Effector memory CD4-positive, alpha-beta T cell (primary cell): ENCODE data around the gene FXYD4.

Source experiments
- DNase-seq, 3 donors: peaks; one replicate each; pipeline ENCODE4 v3.0.0-alpha.2; 2020
- H3K27ac ChIP-seq: 2 replicates; pipeline ENCODE4 v1.7.0; 2013; ENCODE audit warnings: mild to moderate bottlenecking, low read length, moderate library complexity; ENCODE audit not compliant: insufficient read depth, poor library complexity, severe bottlenecking
- H3K27me3 ChIP-seq: replicated peaks from 2 replicates; pipeline ENCODE4 v1.7.0; 2013; ENCODE audit warnings: mild to moderate bottlenecking, low read length; ENCODE audit not compliant: insufficient read depth, control insufficient read depth, poor library complexity, severe bottlenecking
- H3K36me3 ChIP-seq: 2 replicates; pipeline ENCODE4 v1.7.0; 2013; ENCODE audit warnings: mild to moderate bottlenecking, low read length, moderate library complexity; ENCODE audit not compliant: control insufficient read depth, insufficient read depth
- H3K4me1 ChIP-seq: 2 replicates; pipeline ENCODE4 v1.7.0; 2013; ENCODE audit warnings: low read length, mild to moderate bottlenecking; ENCODE audit not compliant: control insufficient read depth, insufficient read depth, poor library complexity, severe bottlenecking
- H3K4me3 ChIP-seq: 2 replicates; pipeline ENCODE4 v1.7.0; 2013; ENCODE audit warnings: low read length, low read depth, mild to moderate bottlenecking; ENCODE audit not compliant: insufficient read depth, poor library complexity, severe bottlenecking
- H3K9me3 ChIP-seq: 2 replicates; pipeline ENCODE4 v1.7.0; 2013; ENCODE audit warnings: mild to moderate bottlenecking, low read length, moderate library complexity; ENCODE audit not compliant: control insufficient read depth

Gene FXYD4

DNA sequence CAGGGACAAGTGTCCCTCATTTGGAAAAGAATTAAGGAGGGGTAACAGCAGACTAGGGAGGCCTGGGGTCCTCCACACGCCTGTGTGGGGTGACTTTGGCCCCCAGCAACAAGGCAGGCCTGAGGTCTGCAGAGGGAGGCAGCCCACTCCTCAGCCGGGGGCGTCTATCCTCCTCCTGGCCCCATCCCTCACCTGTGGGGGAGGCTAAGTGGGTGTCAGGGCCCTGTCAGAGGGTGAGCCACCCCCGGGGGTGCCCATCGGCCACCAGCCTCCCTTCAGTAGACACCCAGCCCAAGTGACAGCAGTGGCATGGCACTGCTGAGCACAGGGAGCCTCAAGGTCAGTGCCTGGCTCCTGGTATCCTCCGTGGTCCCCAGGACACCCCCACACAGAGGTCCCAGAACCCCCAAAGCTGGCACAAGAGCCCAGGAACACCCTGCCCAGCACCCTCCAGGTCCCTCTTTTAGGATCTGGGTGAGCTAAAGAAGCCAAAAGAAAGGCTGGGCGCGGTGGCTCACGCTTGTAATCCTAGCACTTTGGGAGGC, 693 bp upstream of the FXYD4 start:
- Histone ChIP-seq H3K27ac (no peak overlapping the region), H3K36me3 (no peaks in the 10 kb centered on the region), H3K9me3 (no peaks in the 10 kb centered on the region), H3K4me3 (no peak overlapping the region), H3K4me1 (no peaks in the 10 kb centered on the region), H3K27me3 (no peaks in the 10 kb centered on the region)
- no peak for DNase-seq

DNA sequence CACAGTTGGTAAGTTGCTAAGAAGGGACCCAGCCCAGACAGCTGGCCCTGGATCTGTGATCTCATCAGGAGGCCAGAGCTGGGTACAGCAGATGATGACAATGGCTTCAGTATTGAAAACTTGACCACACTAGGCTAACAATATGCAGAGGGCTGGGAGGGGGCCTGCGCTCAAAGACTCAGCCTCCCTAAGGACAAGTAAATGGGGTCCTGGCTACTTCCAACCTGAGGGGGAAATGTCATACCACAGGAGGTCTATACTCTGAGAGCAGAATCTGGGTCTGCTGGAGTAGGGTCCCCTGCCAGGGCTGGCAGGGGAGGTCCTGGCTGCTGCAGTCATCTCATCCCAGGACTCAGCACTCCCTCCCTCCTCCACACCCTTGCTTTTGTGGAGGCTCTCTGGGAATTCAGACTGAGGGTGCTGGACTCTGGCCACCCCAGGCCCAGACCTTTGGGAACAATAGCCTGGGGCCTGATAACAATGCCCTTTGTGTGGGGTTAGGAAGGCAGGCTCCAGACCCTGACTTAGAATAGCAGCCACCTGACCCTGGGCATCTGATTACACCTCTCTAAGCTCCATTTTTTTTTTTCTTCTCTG, 1.4 kb downstream of the FXYD4 start:
- no peak overlapping the region for H3K27ac ChIP-seq
- DNase-seq: no peak
- H3K27me3 ChIP-seq: no peaks in the 10 kb centered on the region
- no peaks in the 10 kb centered on the region for H3K9me3 ChIP-seq
- H3K4me3 ChIP-seq: no peak overlapping the region
- H3K4me1 ChIP-seq: no peaks in the 10 kb centered on the region
- no peaks in the 10 kb centered on the region for H3K36me3 ChIP-seq

DNA sequence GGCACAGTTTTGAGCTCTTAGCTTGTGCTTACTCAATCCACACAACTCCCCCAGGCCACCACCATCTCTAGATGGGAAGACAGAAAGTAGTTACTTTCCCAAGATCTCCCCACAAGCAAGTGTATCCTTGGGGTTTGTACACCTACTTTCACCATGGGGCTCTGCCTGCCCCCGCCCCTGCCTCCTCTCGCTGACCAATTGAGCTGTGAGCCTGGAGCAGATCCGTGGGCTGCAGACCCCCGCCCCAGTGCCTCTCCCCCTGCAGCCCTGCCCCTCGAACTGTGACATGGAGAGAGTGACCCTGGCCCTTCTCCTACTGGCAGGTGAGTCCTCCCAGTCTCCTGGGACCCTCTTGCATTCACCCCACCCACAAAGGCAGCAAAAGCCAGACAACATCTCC, 2.0 kb downstream of the FXYD4 start:
- Histone ChIP-seq H3K27me3 (no peaks in the 10 kb centered on the region), H3K27ac (no peak overlapping the region), H3K36me3 (no peaks in the 10 kb centered on the region), H3K4me1 (no peaks in the 10 kb centered on the region), H3K4me3 (no peak overlapping the region), H3K9me3 (no peaks in the 10 kb centered on the region)
- DNase-seq: no peak

DNA sequence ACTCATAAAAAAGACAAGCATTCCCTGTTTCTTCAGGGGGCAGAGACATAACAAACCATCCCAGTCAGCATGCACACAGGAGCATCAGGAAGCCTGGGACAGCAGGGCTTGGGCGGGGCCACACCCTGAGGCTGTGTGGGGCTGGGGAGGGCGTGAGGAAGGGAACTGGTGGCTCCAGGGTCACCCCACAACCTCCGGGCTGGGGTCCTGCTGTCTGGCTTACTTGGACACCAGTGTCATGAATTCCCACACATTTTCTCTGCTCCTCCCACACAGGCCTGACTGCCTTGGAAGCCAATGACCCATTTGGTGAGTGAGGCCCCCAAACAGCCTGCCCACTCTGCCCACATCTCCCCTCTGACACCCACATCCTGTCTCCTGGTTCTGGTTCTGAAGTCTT, 2.8 kb downstream of the FXYD4 start:
- no peaks in the 10 kb centered on the region for H3K36me3 ChIP-seq
- no peak overlapping the region for H3K4me3 ChIP-seq
- no peak overlapping the region for H3K27ac ChIP-seq
- no peaks in the 10 kb centered on the region for H3K27me3 ChIP-seq
- H3K4me1 ChIP-seq: no peaks in the 10 kb centered on the region
- no peak for DNase-seq
- H3K9me3 ChIP-seq: no peaks in the 10 kb centered on the region

DNA sequence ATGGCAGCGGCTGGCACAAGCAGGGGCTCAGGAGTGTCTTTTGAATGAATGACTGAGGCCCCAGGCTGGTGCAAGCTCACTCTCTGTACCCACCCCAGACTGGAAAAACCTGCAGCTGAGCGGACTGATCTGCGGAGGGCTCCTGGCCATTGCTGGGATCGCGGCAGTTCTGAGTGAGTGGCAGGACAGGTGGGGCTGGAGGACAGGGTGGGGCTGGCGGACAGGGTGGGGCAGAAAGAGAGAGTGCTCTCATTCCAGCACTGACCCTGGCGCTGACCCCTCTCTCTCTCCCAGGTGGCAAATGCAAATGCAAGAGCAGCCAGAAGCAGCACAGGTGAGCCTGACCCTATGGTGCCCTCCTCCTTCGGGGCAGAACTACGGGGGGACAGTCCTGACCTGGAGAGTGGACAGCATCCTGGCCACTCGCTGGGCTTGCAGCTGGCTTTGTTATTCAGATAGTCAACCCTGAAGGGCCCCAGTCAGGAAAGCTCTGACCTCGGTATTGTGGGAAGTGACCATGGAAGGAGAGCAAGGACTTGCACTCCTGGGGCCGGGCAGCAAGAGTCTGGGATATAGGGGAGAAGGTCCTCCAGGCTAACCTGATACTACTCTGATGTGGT, 4.1 kb downstream of the FXYD4 start:
- DNase-seq: no peak
- Histone ChIP-seq H3K27ac (no peak overlapping the region), H3K4me1 (no peaks in the 10 kb centered on the region), H3K36me3 (no peaks in the 10 kb centered on the region), H3K9me3 (no peaks in the 10 kb centered on the region), H3K27me3 (no peaks in the 10 kb centered on the region), H3K4me3 (no peak overlapping the region)

DNA sequence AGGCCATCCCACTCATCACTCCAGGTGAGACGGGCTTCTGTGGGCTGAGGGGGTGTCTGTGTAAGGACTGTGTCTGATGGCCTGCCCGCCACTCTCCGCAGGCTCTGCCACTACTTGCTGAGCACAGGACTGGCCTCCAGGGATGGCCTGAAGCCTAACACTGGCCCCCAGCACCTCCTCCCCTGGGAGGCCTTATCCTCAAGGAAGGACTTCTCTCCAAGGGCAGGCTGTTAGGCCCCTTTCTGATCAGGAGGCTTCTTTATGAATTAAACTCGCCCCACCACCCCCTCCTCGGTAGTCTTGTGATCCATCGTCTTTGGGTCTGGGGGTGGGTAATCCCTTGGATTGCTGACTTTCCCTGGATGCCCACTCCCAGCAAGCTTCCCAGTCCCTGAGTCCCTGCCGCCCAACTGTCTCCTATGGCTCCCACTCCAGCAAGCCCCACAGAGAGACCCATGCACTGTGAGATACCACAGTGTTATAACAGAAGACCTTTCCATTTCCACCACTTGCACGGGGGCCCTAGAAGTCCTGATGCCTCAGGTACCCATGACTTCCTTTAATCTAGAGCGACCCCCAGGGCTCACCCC, 4.7 kb downstream of the FXYD4 start:
- Histone ChIP-seq H3K4me1 (no peaks in the 10 kb centered on the region), H3K9me3 (no peaks in the 10 kb centered on the region), H3K4me3 (no peak overlapping the region), H3K27ac (no peak overlapping the region), H3K36me3 (no peaks in the 10 kb centered on the region), H3K27me3 (no peaks in the 10 kb centered on the region)
- no peak for DNase-seq

DNA sequence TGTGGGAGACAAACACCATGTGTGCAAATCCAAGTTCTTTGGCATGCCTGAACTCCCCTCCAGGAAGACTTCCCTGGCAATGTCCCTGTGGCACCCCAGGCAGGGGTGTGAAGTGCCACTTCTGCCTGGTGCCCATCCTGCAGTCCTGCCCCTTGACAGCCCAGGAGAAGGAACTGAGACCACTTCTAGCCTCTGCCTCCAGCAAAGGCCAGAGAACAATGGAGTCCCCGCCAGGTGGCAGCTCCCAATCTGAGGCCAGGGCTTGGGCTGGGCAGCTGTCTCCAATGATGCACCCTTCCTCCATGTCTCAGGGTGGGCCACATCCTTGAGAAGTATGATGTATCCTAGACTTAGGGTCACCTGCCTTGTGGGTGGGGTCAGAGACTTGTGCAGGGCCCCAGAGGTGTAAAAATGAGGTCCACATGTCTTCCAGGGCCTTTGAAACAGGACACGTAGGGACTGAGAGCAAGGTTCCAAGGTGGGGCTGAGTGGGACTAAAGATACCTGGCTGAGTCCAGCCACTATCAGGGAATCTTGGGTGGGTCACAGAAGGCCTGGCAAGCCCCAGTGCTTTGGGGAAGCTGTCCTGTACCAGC, 5.5 kb downstream of the FXYD4 start:
- H3K4me3 ChIP-seq: no peak overlapping the region
- H3K36me3 ChIP-seq: no peaks in the 10 kb centered on the region
- no peak for DNase-seq
- no peak overlapping the region for H3K27ac ChIP-seq
- H3K9me3 ChIP-seq: no peaks in the 10 kb centered on the region
- H3K27me3 ChIP-seq: no peaks in the 10 kb centered on the region
- H3K4me1 ChIP-seq: no peaks in the 10 kb centered on the region

DNA sequence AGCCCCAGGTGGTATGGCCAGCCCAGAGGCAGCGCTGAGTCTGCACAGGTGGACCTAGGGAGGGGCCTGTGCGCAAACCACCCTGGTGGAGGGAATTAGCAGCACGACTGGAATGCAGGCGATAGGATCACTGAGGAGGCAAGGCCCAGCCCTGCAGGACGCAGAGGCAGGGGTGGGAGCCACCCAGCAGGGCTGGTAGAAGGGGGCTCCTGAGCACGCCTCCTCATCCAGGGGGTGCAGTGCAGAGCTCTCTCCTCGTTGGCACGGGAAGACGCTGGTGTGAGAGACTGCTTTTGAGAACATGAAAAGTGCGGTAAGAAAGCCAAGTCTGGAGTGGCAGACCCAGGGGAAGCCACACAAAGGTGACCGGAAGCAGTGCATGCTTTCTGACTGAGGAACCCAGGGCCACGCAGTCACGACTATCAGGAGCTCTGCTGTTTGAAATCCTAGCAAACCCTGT, 6.0 kb downstream of the FXYD4 start:
- H3K9me3 ChIP-seq: no peaks in the 10 kb centered on the region
- DNase-seq: no peak
- no peaks in the 10 kb centered on the region for H3K36me3 ChIP-seq
- no peaks in the 10 kb centered on the region for H3K4me1 ChIP-seq
- H3K27me3 ChIP-seq: no peaks in the 10 kb centered on the region
- H3K4me3 ChIP-seq: no peak overlapping the region
- H3K27ac ChIP-seq: no peak overlapping the region

DNA sequence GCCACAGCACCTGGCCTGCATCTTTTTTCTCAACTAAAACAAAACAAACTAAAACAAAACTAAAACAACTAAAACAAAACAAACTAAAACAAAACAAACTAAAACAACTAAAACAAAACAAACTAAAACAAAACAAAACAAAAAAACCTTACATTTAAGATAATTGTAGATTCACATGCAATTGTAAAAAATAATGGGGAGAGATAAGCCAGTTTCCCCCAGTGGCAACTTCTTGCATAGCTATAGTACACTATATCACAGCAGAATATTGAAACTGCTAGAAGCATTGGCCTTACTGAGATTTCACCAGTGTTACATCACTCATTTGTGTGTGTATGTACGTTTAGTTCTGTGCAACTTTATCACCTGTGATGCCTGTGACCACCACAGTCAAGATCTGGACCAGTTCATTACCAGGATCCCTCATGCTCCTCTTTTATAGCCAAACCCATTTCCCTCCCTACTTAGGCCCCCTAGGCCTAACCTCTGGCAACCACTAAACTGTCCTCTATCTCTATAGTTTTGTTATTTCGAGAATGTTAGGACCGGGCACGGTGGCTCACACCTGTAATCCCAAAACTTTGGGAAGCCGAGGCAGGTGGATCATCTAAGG, 9.3 kb downstream of the FXYD4 start:
- Histone ChIP-seq H3K27ac (no peak overlapping the region), H3K4me1 (no peaks in the 10 kb centered on the region), H3K36me3 (peaks cover 11% of the 10 kb centered on the region), H3K9me3 (no peaks in the 10 kb centered on the region), H3K4me3 (no peak overlapping the region), H3K27me3 (no peaks in the 10 kb centered on the region)
- DNase-seq: no peak
